Omental fat pad (tissue), 4 donors: ENCODE data around the gene ALKBH4. TPM values are rescaled to one million over a fixed set of nuclear protein-coding genes. Genes with fewer than 3 reads are reported as not detected.

Experiments used
- ATAC-seq: fragments of 150-250 bp; one replicate; pipeline ENCODE4 v1.9.1; 2016; ENCODE audit warnings: mild to moderate bottlenecking, moderate library complexity; ENCODE audit not compliant: low FRiP score
- DNase-seq: peaks from one replicate; pipeline ENCODE4 v3.0.0-alpha.2; 2019; ENCODE audit warnings: low spot score
- CTCF ChIP-seq, 3 donors: fragments of 450-650 bp; IDR thresholded peaks; one replicate each; pipeline ENCODE4 v1.5.1; 2016 to 2017; ENCODE audit warnings: antibody characterized with exemption in 3 of 3, mild to moderate bottlenecking in 3 of 3, moderate library complexity in 2 of 3
- total RNA-seq, 4 donors: library from RNA; depleted of rRNA; stranded (reverse); fragments of >200 nt; gene quantifications; one replicate each; pipeline ENCODE4 v1.1.0, GENCODE V29; 2016

ALKBH4 gene
- total RNA-seq, 4 donors from 2014 or later = 7.9 to 12.6 (median 9.7) TPM

- DNase-seq = no peak
These were observed 38.9 kb downstream of the ALKBH4 start for GRCh38 chr7:102425639-102426267.

GRCh38 chr7:102424787-102425218 is 39.9 kb downstream of the ALKBH4 start:
- ATAC-seq = no peak
- no peak for TF ChIP-seq CTCF (IDR thresholded peaks at IDR 0.05)
- no peak for DNase-seq

More at GRCh38 chr7:102425639-102426267, 38.9 kb downstream of the ALKBH4 start:
- ATAC-seq = peak; percentile 23
- TF ChIP-seq CTCF (IDR thresholded peaks at IDR 0.05) = no peak

GRCh38 chr7:102424129-102424551 is 40.5 kb downstream of the ALKBH4 start:
- ATAC-seq = no peak
- DNase-seq = no peak
- no peak for TF ChIP-seq CTCF (IDR thresholded peaks at IDR 0.05)

- DNase-seq = no peak
- ATAC-seq = no peak
- TF ChIP-seq CTCF (IDR thresholded peaks at IDR 0.05) = no peak
These were observed 42.9 kb downstream of the ALKBH4 start for GRCh38 chr7:102421706-102422240.

GRCh38 chr7:102418592-102418991 is 46.1 kb downstream of the ALKBH4 start:
- TF ChIP-seq CTCF (IDR thresholded peaks at IDR 0.05) = no peak
- ATAC-seq = no peak

GRCh38 chr7:102417105-102417504 is 47.6 kb downstream of the ALKBH4 start:
- TF ChIP-seq CTCF (IDR thresholded peaks at IDR 0.05) = no peak
- DNase-seq = no peak
- no peak for ATAC-seq

More at GRCh38 chr7:102418592-102418991, 46.1 kb downstream of the ALKBH4 start:
- no peak for DNase-seq

- ATAC-seq = no peak
- no peak for DNase-seq
- TF ChIP-seq CTCF (IDR thresholded peaks at IDR 0.05) = no peak
These were observed 48.3 kb downstream of the ALKBH4 start for GRCh38 chr7:102416406-102416805.
